Esophagus muscularis mucosa (tissue), 3 donors: ENCODE results near the gene PIN1.

Source experiments
- CTCF ChIP-seq, 3 experiments: fragments of 200-600 bp in 2 of 3; fragments of 450-650 bp in 1 of 3; sonication (generic) in 2 of 3; IDR thresholded peaks; one replicate each; pipeline ENCODE4 v1.5.1; 2017 to 2019; ENCODE audit warnings: antibody characterized with exemption in 3 of 3, mild to moderate bottlenecking in 2 of 3, moderate library complexity in 1 of 3
- POLR2A ChIP-seq: fragments of 450-650 bp; IDR thresholded peaks from one replicate; pipeline ENCODE4 v1.6.1; 2017; ENCODE audit warnings: antibody characterized with exemption, moderate library complexity, mild to moderate bottlenecking, low read depth

- TF ChIP-seq POLR2A (no peak), CTCF (IDR thresholded peaks at IDR 0.05) (no peak)
Measured at GRCh38 chr19:9818175-9818733, 16.9 kb upstream of the PIN1 start.
